Ascending aorta (tissue), 2 donors: ENCODE data around the gene PPM1L. TPM values are rescaled to one million over a fixed set of nuclear protein-coding genes. Genes with fewer than 3 reads are reported as not detected.
A peak's percentile ranks its signal among the peaks of the same experiment; 100 is the strongest.
"Not testable (repeated sequence)": the region's sequence is repeated elsewhere in the genome, so short reads cannot be mapped to it uniquely, and the experiment has no call there.

Experiments used
- DNase-seq, 2 donors: peaks; one replicate each; pipeline ENCODE4 v3.0.0-alpha.2; 2019; ENCODE audit warnings: low spot score in 2 of 2
- H3K27ac ChIP-seq, 2 donors: fragments of 200-600 bp; sonication (generic); one replicate each; pipeline ENCODE4 v1.5.1; 2016 to 2017; ENCODE audit warnings: mild to moderate bottlenecking in 1 of 2
- H3K27me3 ChIP-seq: fragments of 200-600 bp; sonication (generic); one replicate; pipeline ENCODE4 v1.5.1; 2017
- H3K36me3 ChIP-seq, 2 donors: fragments of 200-600 bp; sonication (generic); one replicate each; pipeline ENCODE4 v1.5.1; 2016
- H3K4me1 ChIP-seq, 2 donors: fragments of 200-600 bp; sonication (generic); one replicate each; pipeline ENCODE4 v1.5.1; 2016 to 2017; ENCODE audit warnings: mild to moderate bottlenecking in 1 of 2
- H3K4me3 ChIP-seq, 2 donors: fragments of 200-600 bp; sonication (generic); one replicate each; pipeline ENCODE4 v1.5.1; 2016 to 2017; ENCODE audit warnings: mild to moderate bottlenecking in 1 of 2
- H3K9me3 ChIP-seq, 2 donors: fragments of 200-600 bp; sonication (generic); one replicate each; pipeline ENCODE4 v1.5.1; 2016
- intact Hi-C: fragments of 100-400 bp; cut with DNase I; formaldehyde crosslinking; loops from one replicate; pipeline ENCODE4 v1.15.1; 2023
- total RNA-seq: library from RNA; depleted of rRNA; stranded (reverse); fragments of >200 nt; gene quantifications from one replicate; pipeline ENCODE4 v1.1.0, GENCODE V29; 2016
- TF ChIP-seq, protein P1 (sequence below), 3 experiments: fragments of 200-600 bp in 2 of 3; fragments of 450-650 bp in 1 of 3; sonication (generic) in 2 of 3; IDR thresholded peaks; one replicate each; pipeline ENCODE4 v1.5.1; 2016 to 2019; ENCODE audit warnings: antibody characterized with exemption in 3 of 3, mild to moderate bottlenecking in 1 of 3, moderate library complexity in 1 of 3

PPM1L gene
- total RNA-seq, 1 donor from 2014 or later: 20.3 TPM

DNA sequence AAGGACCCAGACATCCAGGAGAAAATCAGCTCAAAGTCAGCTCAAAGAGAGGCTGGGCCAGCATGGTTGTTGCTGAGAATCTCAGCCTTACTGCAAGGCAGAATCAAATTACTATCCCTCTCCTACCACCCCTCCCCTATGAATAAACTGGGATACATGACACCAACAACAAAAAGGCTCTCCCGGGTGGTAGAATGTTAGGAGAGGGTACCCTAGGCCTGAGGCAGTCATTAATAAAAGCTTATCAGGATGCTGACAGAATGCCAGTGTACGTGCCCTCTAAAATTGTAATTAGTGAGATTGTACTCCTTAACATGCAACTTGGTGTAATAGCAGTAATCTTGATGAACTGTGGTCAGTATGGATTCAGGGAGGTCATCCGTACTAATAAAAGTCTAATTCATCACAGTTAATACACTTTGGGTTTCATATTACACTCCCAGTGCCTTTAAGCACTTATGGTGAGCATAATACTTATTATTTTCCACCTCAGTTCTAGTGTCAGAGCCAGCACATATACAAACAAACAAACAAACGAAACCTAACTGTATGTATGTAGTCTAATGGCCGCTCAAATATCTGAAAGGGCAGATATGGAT, 272.6 kb downstream of the PPM1L start:
- peaks cover 0 to 6% of the 10 kb centered on the region in 2 donors for H3K9me3 ChIP-seq
- no peak overlapping the region for H3K4me3 ChIP-seq
- H3K36me3 ChIP-seq: no peaks in the 10 kb centered on the region
- H3K27me3 ChIP-seq: no peaks in the 10 kb centered on the region
- no peak for DNase-seq
- no peak overlapping the region for H3K27ac ChIP-seq
- intact Hi-C loops: no loop called here
- TF ChIP-seq, protein P1, sequence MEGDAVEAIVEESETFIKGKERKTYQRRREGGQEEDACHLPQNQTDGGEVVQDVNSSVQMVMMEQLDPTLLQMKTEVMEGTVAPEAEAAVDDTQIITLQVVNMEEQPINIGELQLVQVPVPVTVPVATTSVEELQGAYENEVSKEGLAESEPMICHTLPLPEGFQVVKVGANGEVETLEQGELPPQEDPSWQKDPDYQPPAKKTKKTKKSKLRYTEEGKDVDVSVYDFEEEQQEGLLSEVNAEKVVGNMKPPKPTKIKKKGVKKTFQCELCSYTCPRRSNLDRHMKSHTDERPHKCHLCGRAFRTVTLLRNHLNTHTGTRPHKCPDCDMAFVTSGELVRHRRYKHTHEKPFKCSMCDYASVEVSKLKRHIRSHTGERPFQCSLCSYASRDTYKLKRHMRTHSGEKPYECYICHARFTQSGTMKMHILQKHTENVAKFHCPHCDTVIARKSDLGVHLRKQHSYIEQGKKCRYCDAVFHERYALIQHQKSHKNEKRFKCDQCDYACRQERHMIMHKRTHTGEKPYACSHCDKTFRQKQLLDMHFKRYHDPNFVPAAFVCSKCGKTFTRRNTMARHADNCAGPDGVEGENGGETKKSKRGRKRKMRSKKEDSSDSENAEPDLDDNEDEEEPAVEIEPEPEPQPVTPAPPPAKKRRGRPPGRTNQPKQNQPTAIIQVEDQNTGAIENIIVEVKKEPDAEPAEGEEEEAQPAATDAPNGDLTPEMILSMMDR (IDR thresholded peaks at IDR 0.05): no peak
- H3K4me1 ChIP-seq: no peaks in the 10 kb centered on the region

DNA sequence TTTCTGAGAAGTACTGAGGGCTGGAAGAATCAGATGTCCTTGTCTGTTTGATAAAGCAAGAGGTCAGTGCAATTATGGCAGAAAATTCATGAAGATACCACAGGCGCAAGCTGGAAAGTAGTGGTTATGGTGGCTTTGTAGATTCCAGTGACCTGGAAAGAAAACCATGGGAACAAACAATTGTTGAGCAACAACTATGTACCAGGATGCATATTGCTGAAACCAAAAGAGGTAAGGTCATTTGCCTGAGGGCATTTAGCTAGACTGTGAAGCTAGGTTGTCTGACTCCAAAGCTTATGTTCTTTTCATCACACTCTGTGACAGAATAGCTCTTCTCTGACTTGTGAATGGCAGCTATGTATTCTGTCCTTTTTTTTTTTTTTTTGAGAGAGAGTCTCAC, 275.1 kb downstream of the PPM1L start:
- intact Hi-C loops: no loop called here
- H3K9me3 ChIP-seq: peaks cover 0 to 6% of the 10 kb centered on the region in 2 donors
- no peaks in the 10 kb centered on the region for H3K27me3 ChIP-seq
- no peak overlapping the region for H3K4me3 ChIP-seq
- no peaks in the 10 kb centered on the region for H3K4me1 ChIP-seq
- no peak overlapping the region for H3K27ac ChIP-seq
- DNase-seq: no peak
- TF ChIP-seq, protein P1 (IDR thresholded peaks at IDR 0.05): no peak
- H3K36me3 ChIP-seq: no peaks in the 10 kb centered on the region

DNA sequence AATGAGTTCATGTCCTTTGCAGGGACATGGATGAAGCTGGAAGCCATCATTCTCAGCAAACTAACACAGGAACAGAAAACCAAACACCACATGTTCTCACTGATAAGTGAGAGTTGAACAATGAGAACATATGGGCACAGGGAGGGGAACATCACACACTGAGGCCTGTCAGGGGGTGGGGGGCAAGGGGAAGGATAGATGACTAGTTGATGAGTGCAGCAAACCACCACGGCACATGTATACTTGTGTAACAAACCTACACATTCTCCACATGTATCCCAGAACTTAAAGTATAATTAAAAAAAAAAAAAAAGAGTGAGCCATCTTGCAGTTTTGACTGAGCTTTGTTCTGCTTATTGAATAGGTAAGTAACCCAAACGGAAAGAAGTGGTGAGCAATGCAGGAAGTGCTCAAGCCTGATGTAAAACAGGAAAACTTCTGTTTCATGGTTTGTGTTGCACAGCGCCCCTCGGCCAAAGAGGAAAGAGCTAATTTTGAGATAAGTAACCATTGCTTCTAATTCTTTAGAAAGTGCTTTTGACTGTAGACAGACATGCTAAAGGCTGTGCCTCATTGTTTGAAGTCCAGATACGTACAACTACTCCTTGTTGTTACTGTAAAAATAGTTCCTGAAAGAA, 279.0 kb downstream of the PPM1L start:
- peak overlapping the region in 1 of 2 donors; percentile 21 for H3K27ac ChIP-seq
- H3K9me3 ChIP-seq, DNase-seq, H3K36me3 ChIP-seq, H3K27me3 ChIP-seq, H3K4me3 ChIP-seq, intact Hi-C loops, H3K4me1 ChIP-seq: not testable (repeated sequence)

DNA sequence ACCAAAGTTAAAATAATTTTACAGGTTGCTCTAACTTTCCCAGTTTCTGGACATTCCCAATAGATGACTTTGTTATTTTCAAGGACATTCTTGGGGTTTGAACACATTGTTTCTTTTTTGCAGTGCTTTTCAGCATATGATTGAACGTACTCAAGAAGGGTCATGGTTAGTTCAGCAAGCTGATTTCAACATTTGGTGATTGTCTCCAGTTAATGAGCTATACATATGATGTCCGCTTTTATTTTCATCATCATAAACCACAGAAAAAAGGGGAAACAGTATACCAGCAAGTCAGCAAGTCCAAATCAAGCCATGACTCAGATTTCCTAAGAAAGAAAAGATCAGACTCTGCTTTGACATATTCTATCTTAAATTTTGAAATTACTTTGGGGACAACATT, 279.7 kb downstream of the PPM1L start:
- TF ChIP-seq, protein P1 (IDR thresholded peaks at IDR 0.05): no peak
- Histone ChIP-seq H3K4me1 (no peaks in the 10 kb centered on the region), H3K36me3 (no peaks in the 10 kb centered on the region), H3K4me3 (no peak overlapping the region), H3K9me3 (peaks cover 0 to 6% of the 10 kb centered on the region in 2 donors), H3K27ac (peak overlapping the region in 1 of 2 donors; percentile 21), H3K27me3 (no peaks in the 10 kb centered on the region)
- DNase-seq: no peak
- intact Hi-C loops: no loop called here

DNA sequence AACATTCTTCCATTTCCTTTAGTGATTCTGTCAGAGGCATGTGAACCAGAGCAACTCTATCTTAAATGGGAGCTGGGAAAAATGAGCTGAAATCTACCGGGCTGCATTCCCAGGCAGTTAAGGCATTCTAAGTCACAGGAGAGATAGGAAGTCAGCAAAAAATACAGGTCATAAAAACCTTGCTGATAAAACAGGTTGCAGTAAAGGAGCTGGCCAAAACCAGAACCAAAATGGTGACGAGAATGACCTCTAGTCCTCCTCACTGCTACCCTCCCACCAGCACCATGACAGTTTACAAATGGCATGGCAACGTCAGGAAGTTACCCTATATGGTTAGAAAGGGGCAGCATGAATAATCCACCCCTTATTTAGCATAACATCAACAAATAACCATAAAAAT, 282.7 kb downstream of the PPM1L start:
- no peaks in the 10 kb centered on the region for H3K4me1 ChIP-seq
- no peak overlapping the region for H3K4me3 ChIP-seq
- H3K36me3 ChIP-seq: no peaks in the 10 kb centered on the region
- DNase-seq: no peak
- TF ChIP-seq, protein P1 (IDR thresholded peaks at IDR 0.05): no peak
- no peak overlapping the region for H3K27ac ChIP-seq
- H3K27me3 ChIP-seq: no peaks in the 10 kb centered on the region
- intact Hi-C loops: no loop called here
- H3K9me3 ChIP-seq: no peaks in the 10 kb centered on the region

DNA sequence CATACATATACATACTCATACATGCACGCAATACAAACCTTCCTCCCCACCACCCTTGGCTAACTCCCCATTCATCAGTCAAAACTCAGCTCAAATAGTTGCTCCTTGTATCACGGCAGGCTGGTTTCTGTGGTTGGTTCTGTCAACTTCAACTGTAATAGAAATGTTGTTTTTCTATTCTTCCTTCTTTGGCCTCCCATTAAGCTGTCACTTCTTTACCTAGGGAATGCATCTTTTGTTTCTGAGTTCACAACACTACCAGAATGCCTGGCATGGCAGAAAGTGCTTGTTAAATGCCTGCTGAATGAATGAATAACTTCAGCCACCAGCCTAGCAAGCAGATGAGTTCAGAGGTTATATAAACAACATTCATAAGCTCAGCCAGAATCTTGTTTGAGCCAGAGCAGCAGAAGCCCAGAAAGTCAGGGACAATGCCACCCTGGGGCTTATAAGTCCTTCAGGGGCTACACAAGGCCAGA, 286.0 kb downstream of the PPM1L start:
- Histone ChIP-seq H3K4me3 (no peak overlapping the region), H3K36me3 (no peaks in the 10 kb centered on the region), H3K4me1 (no peaks in the 10 kb centered on the region), H3K9me3 (no peaks in the 10 kb centered on the region), H3K27ac (no peak overlapping the region), H3K27me3 (no peaks in the 10 kb centered on the region)
- TF ChIP-seq, protein P1 (IDR thresholded peaks at IDR 0.05): no peak
- no peak for DNase-seq
- intact Hi-C loops: no loop called here
